Hepatocyte (in vitro differentiated cells): ENCODE data around the gene BCAS3. TPM values are rescaled to one million over a fixed set of nuclear protein-coding genes. Genes with fewer than 3 reads are reported as not detected.
"Not testable (repeated sequence)": the region's sequence is repeated elsewhere in the genome, so short reads cannot be mapped to it uniquely, and the experiment has no call there.

Experiments
- DNase-seq: peaks from one replicate; pipeline ENCODE4 v3.0.0-alpha.2; 2016; ENCODE audit warnings: low spot score
- H2AFZ ChIP-seq: fragments of 200-600 bp; sonication (generic); 2 replicates; pipeline ENCODE4 v1.6.0; 2016; ENCODE audit warnings: antibody characterized with exemption, mild to moderate bottlenecking
- H3K27ac ChIP-seq: fragments of 200-600 bp; sonication (generic); 2 replicates; pipeline ENCODE4 v1.5.1; 2016; ENCODE audit warnings: mild to moderate bottlenecking
- H3K27me3 ChIP-seq: fragments of 200-600 bp; sonication (generic); 2 replicates; pipeline ENCODE4 v1.6.1; 2016
- H3K36me3 ChIP-seq: fragments of 200-600 bp; sonication (generic); replicated peaks from 2 replicates; pipeline ENCODE4 v1.5.1; 2016; ENCODE audit warnings: low read depth; ENCODE audit not compliant: insufficient read depth
- H3K4me1 ChIP-seq: fragments of 200-600 bp; sonication (generic); 2 replicates; pipeline ENCODE4 v1.5.1; 2016; ENCODE audit warnings: mild to moderate bottlenecking, moderate library complexity; ENCODE audit not compliant: insufficient read depth
- H3K4me2 ChIP-seq: fragments of 200-600 bp; sonication (generic); 2 replicates; pipeline ENCODE4 v1.6.0; 2016
- H3K4me3 ChIP-seq: fragments of 200-600 bp; sonication (generic); 2 replicates; pipeline ENCODE4 v1.5.1; 2016; ENCODE audit warnings: mild to moderate bottlenecking
- H3K79me2 ChIP-seq: fragments of 200-600 bp; sonication (generic); 2 replicates; pipeline ENCODE4 v1.6.0; 2017; ENCODE audit warnings: mild to moderate bottlenecking
- H3K9me2 ChIP-seq: fragments of 200-600 bp; sonication (generic); replicated peaks from 2 replicates; pipeline ENCODE4 v1.6.0; 2017; ENCODE audit warnings: mild to moderate bottlenecking; ENCODE audit not compliant: insufficient read depth
- H3K9me3 ChIP-seq: fragments of 200-600 bp; sonication (generic); 2 replicates; pipeline ENCODE4 v1.5.1; 2016; ENCODE audit warnings: low read depth, mild to moderate bottlenecking
- H4K20me1 ChIP-seq: fragments of 200-600 bp; sonication (generic); 2 replicates; pipeline ENCODE4 v1.6.0; 2016; ENCODE audit warnings: mild to moderate bottlenecking; ENCODE audit not compliant: insufficient read depth, poor library complexity, severe bottlenecking
- CTCF ChIP-seq: fragments of 200-600 bp; sonication (generic); IDR thresholded peaks from 2 replicates; pipeline ENCODE4 v1.5.1; 2016; ENCODE audit warnings: antibody characterized with exemption, mild to moderate bottlenecking; ENCODE audit not compliant: poor library complexity
- EZH2 ChIP-seq: fragments of 200-600 bp; sonication (generic); IDR thresholded peaks from 2 replicates; pipeline ENCODE4 v1.6.1; 2016; ENCODE audit warnings: antibody characterized with exemption, mild to moderate bottlenecking, borderline replicate concordance
- EZH2phosphoT487 ChIP-seq: fragments of 200-600 bp; sonication (generic); IDR thresholded peaks from one replicate; pipeline ENCODE4 v1.6.1; 2018; ENCODE audit warnings: antibody characterized with exemption, mild to moderate bottlenecking, low read depth, moderate library complexity; ENCODE audit not compliant: unreplicated experiment, severe bottlenecking
- WGBS: methylation state at CpG from one replicate; pipeline ENCODE4 v1.1.6; 2016; ENCODE audit warnings: low lambda C conversion rate; ENCODE audit errors: missing lambda C conversion rate; 5-methylcytosine and 5-hydroxymethylcytosine counted together
- polyA plus RNA-seq: library from polyadenylated mRNA; unstranded; fragments of >200 nt; fragmentation: Nextera tagmentation; extraction: Ambion mirVana; gene quantifications from 2 replicates; pipeline ENCODE4 v1.2.1, GENCODE V29; 2016
- total RNA-seq: library from RNA; depleted of rRNA; stranded (reverse); fragments of >200 nt; gene quantifications from 2 replicates; pipeline ENCODE4 v1.2.3, GENCODE V29; 2014

Gene BCAS3
- total and polyA plus RNA-seq, 2 experiments from 2014 or later: 16.5 to 58.8 TPM

- Histone ChIP-seq H3K4me2 (no peak overlapping the region), H3K79me2 (no peaks in the 10 kb centered on the region), H4K20me1 (no peaks in the 10 kb centered on the region), H2AFZ (no peak overlapping the region), H3K27me3 (no peaks in the 10 kb centered on the region), H3K36me3 (no peaks in the 10 kb centered on the region), H3K9me3 (no peaks in the 10 kb centered on the region), H3K4me3 (no peak overlapping the region), H3K4me1 (no peaks in the 10 kb centered on the region), H3K9me2 (no peaks in the 10 kb centered on the region), H3K27ac (no peak overlapping the region)
- 85% methylated on average over 2 of the region's 2 CpGs for WGBS
- no peak for DNase-seq
- TF ChIP-seq EZH2 (no peak), EZH2phosphoT487 (no peak), CTCF (no peak)
Observed at GRCh38 chr17:61023996-61024395, 346.3 kb downstream of the BCAS3 start.

DNA sequence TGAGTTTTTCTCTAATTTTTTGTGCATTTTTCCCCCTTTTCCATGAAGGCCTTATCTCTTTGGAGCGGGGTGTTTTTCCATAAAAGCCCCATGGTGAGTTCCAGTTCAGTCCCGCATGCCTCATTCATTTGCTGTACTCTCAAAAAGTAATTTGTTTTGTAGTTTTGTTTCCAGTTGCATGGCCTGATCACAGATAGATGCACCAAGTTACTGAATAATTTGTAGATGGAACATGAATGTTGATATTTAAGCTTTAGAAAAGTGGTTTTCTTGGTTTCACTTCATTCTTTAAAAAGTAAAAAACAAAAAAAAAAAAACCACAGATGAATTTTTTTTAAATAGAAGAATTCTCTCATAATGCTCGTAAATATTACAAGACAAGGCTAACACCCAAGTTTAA, 349.2 kb downstream of the BCAS3 start:
- H3K4me3 ChIP-seq: no peak overlapping the region
- no peak overlapping the region for H2AFZ ChIP-seq
- no peaks in the 10 kb centered on the region for H3K9me3 ChIP-seq
- no peak for DNase-seq
- no peak for TF ChIP-seq EZH2phosphoT487
- TF ChIP-seq EZH2: no peak
- no peak for TF ChIP-seq CTCF
- no peak overlapping the region for H3K4me2 ChIP-seq
- no peaks in the 10 kb centered on the region for H3K79me2 ChIP-seq
- H3K36me3 ChIP-seq: no peaks in the 10 kb centered on the region
- H3K9me2 ChIP-seq: no peaks in the 10 kb centered on the region
- H3K27ac ChIP-seq: no peak overlapping the region
- 96% methylated on average over 3 of the region's 3 CpGs for WGBS
- no peaks in the 10 kb centered on the region for H3K4me1 ChIP-seq
- no peaks in the 10 kb centered on the region for H3K27me3 ChIP-seq
- no peaks in the 10 kb centered on the region for H4K20me1 ChIP-seq

DNA sequence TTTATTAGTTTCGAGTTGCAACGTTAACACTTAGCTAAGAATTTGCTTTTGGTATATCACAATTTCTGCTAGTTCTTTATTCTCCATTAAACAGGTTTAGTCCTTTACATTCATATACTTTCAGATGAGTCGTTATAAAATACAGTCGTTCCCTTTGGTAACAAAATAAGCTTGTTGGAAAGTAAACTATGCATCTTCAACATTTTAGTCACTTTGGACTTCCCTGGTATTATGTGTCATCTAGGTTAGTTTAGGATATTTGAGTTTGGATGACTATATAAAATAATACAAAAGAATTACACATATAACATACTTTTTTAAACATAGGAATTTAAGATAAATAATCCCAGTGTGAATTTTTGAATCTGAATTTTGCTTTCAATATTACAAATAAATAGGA, 351.5 kb downstream of the BCAS3 start:
- no peak for DNase-seq
- no peaks in the 10 kb centered on the region for H3K27me3 ChIP-seq
- H4K20me1 ChIP-seq: no peaks in the 10 kb centered on the region
- no peak overlapping the region for H3K4me2 ChIP-seq
- H3K36me3 ChIP-seq: no peaks in the 10 kb centered on the region
- H3K9me2 ChIP-seq: no peaks in the 10 kb centered on the region
- TF ChIP-seq EZH2phosphoT487 (no peak), CTCF (no peak), EZH2 (no peak)
- no peaks in the 10 kb centered on the region for H3K9me3 ChIP-seq
- 89% methylated on average over 4 of the region's 4 CpGs for WGBS
- H3K4me1 ChIP-seq: no peaks in the 10 kb centered on the region
- no peaks in the 10 kb centered on the region for H3K79me2 ChIP-seq
- H3K4me3 ChIP-seq: no peak overlapping the region
- no peak overlapping the region for H3K27ac ChIP-seq
- no peak overlapping the region for H2AFZ ChIP-seq

DNA sequence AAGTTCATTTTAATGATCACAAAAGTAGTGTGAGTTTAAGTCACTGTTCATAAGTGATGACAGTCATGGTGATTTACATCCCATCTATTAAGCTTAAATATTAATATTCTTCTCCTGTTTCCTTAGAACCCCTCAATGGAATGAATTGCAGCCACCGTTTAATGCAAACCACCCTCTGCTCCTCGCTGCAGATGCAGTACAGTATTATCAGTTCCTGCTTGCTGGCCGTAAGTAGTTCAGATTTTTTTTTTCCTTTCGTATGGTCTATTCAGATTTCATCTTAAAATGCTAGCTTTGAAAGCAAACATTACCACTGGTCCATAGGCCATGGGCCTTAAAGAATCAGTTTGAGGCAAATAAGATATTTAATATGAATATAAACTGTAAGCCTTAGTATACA, 363.0 kb downstream of the BCAS3 start:
- 61% methylated on average over 4 of the region's 4 CpGs for WGBS
- no peaks in the 10 kb centered on the region for H4K20me1 ChIP-seq
- H3K9me2 ChIP-seq: no peaks in the 10 kb centered on the region
- H3K79me2 ChIP-seq: no peaks in the 10 kb centered on the region
- no peaks in the 10 kb centered on the region for H3K27me3 ChIP-seq
- H3K9me3 ChIP-seq: no peaks in the 10 kb centered on the region
- H3K36me3 ChIP-seq: no peaks in the 10 kb centered on the region
- H3K4me3 ChIP-seq: no peak overlapping the region
- TF ChIP-seq EZH2phosphoT487: no peak
- no peak overlapping the region for H2AFZ ChIP-seq
- H3K4me2 ChIP-seq: no peak overlapping the region
- H3K4me1 ChIP-seq: no peaks in the 10 kb centered on the region
- no peak overlapping the region for H3K27ac ChIP-seq
- DNase-seq: no peak

- not testable (repeated sequence) for H3K4me1 ChIP-seq, H3K27ac ChIP-seq, H3K4me2 ChIP-seq, H3K9me3 ChIP-seq, H3K9me2 ChIP-seq, H3K4me3 ChIP-seq, H3K79me2 ChIP-seq, H4K20me1 ChIP-seq, H3K27me3 ChIP-seq, H2AFZ ChIP-seq, DNase-seq, H3K36me3 ChIP-seq
- WGBS: 95% methylated on average over 5 of the region's 5 CpGs
Observed at GRCh38 chr17:61042348-61042747, 364.7 kb downstream of the BCAS3 start.
